GM10266 (cell line): Measurements from ENCODE around the gene WNT3A.

Experiments used
- DNase-seq: peaks from one replicate; pipeline ENCODE4 v3.0.0; 2012; ENCODE audit errors: extremely low spot score
- CTCF ChIP-seq: IDR thresholded peaks from 2 replicates; pipeline ENCODE4 v1.5.1; 2012; ENCODE audit warnings: mild to moderate bottlenecking, low read depth; ENCODE audit not compliant: control insufficient read depth, insufficient read depth; ENCODE audit errors: missing control alignments

The WNT3A gene

GRCh38 chr1:228037401-228038386, 30.9 kb downstream of the WNT3A start:
- TF ChIP-seq CTCF: no peak
- DNase-seq: peak; percentile 86

GRCh38 chr1:228038387-228039005, 31.7 kb downstream of the WNT3A start:
- no peak for DNase-seq
- TF ChIP-seq CTCF: no peak

GRCh38 chr1:228039006-228039903, 32.5 kb downstream of the WNT3A start:
- TF ChIP-seq CTCF: no peak
- DNase-seq: no peak

DNA sequence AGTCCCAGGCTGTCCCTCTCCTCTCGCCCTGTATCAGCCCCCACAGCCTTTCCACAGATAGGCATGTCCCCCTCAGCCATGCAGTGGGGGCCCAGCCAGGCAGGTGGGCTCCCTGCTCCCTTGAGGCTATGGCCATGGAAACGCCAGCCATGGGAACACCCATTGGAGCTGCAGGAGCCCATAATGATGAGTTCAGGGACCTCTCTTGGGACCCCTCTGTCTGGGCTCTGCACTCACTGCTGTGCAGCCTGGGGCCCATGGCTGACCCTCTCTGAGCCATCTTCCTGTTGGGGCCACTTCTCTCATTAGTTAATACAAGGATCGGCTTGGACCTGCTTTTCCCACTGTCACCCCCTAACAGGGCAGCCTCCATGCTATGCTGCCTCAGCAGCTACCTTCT, 33.2 kb downstream of the WNT3A start:
- TF ChIP-seq CTCF: no peak
- DNase-seq: no peak

DNA sequence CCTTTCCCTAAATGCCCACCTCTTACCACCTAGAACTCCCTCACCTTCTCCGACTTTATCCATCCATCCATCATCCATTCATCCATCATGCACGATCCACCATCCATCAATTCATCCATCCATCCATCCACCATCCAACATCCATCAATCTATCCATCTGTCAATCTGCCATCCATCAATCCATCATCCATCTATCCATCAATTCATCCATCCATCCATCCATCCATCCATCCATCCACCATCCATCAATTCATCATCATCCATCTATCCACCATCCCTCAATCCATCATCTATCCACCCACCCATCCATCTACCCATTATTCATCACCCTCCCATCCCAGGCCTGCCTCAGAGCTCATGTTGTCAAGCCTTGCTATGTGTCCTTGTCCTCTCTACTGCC, 34.5 kb downstream of the WNT3A start:
- TF ChIP-seq CTCF: no peak
- no peak for DNase-seq

DNA sequence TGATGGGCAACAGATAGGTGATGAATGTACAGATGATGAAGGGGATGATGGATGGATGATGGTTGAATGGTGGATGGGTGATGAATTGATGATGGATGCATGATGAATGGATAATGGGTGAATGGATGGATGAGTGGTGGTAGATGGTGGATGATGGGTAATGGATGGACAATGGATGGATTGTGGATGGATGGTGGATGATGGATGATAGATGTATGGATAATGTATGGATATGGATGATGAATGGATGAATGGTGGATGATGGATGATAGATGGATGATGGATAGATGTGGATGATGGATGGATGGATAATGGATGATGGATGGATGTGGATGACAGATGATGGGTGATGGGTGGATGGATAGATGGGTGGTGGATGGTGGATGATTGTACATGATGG, 35.7 kb downstream of the WNT3A start:
- no peak for DNase-seq
- TF ChIP-seq CTCF: no peak
